ENCODE results near the gene UCHL5.

Gene UCHL5

GRCh38 chr1:192962901-192963300, 96.3 kb downstream of the UCHL5 start:
- no peak for DNase-seq

Data from stimulated activated naive CD4-positive, alpha-beta T cell (primary cell).